Mesenchymal stem cell (in vitro differentiated cells and primary cell): ENCODE data around the gene POFUT2.
A peak's percentile ranks its signal among the peaks of the same experiment; 100 is the strongest.

Experiments
- DNase-seq: peaks from one replicate; pipeline ENCODE4 v3.0.0-alpha.2; 2013
- H2AFZ ChIP-seq: one replicate; pipeline ENCODE4 v1.6.1; 2013; ENCODE audit warnings: low read depth, mild to moderate bottlenecking, control low read depth, inconsistent platforms, low read length, moderate library complexity
- H2AK5ac ChIP-seq: 2 replicates; pipeline ENCODE4 v1.6.1; 2013; ENCODE audit warnings: low read length, moderate library complexity, mild to moderate bottlenecking, inconsistent platforms; ENCODE audit not compliant: severe bottlenecking
- H2BK120ac ChIP-seq: one replicate; pipeline ENCODE4 v1.6.1; 2013; ENCODE audit warnings: low read depth, mild to moderate bottlenecking, inconsistent platforms, low read length, moderate library complexity
- H2BK12ac ChIP-seq, 2 experiments: one replicate each; pipeline ENCODE4 v1.6.1; 2013; ENCODE audit warnings: inconsistent platforms in 2 of 2, low read length in 2 of 2, mild to moderate bottlenecking in 2 of 2, moderate library complexity in 2 of 2, control low read depth in 1 of 2
- H2BK15ac ChIP-seq: one replicate; pipeline ENCODE4 v1.6.1; 2013; ENCODE audit warnings: mild to moderate bottlenecking, low read depth, inconsistent platforms; ENCODE audit not compliant: poor library complexity, severe bottlenecking
- H2BK5ac ChIP-seq: 2 replicates; pipeline ENCODE4 v1.6.1; 2013; ENCODE audit warnings: low read depth, mild to moderate bottlenecking, low read length, control low read depth, inconsistent platforms; ENCODE audit not compliant: poor library complexity, severe bottlenecking
- H3K14ac ChIP-seq, 2 experiments: one replicate each; pipeline ENCODE4 v1.6.1; 2013; ENCODE audit warnings: inconsistent platforms in 2 of 2, low read length in 2 of 2, control low read depth in 1 of 2, mild to moderate bottlenecking in 1 of 2, moderate library complexity in 1 of 2
- H3K18ac ChIP-seq, 2 experiments: one replicate each; pipeline ENCODE4 v1.6.1; 2013; ENCODE audit warnings: inconsistent platforms in 2 of 2, low read length in 2 of 2, control low read depth in 1 of 2, low read depth in 1 of 2, mild to moderate bottlenecking in 1 of 2
- H3K23ac ChIP-seq, 2 experiments: one replicate each; pipeline ENCODE4 v1.6.1; 2013; ENCODE audit warnings: inconsistent platforms in 2 of 2, low read length in 2 of 2, mild to moderate bottlenecking in 2 of 2, moderate library complexity in 2 of 2, control low read depth in 1 of 2
- H3K27ac ChIP-seq: 2 replicates; pipeline ENCODE4 v1.5.1; 2013; ENCODE audit warnings: mild to moderate bottlenecking, moderate library complexity, low read length, control low read depth, inconsistent platforms; ENCODE audit not compliant: poor library complexity, severe bottlenecking
- H3K27me3 ChIP-seq, 2 experiments: 2 replicates each; pipeline versions ENCODE4 v1.6.1 to v1.7.0; 2013; ENCODE audit warnings: low read length in 2 of 2, mild to moderate bottlenecking in 2 of 2, moderate library complexity in 2 of 2, control low read depth in 1 of 2, inconsistent platforms in 1 of 2; ENCODE audit not compliant: control insufficient read depth in 1 of 2, insufficient read depth in 1 of 2
- H3K36me3 ChIP-seq, 2 experiments: 2 replicates each; pipeline versions ENCODE4 v1.6.1 to v1.7.0; 2013; ENCODE audit warnings: low read length in 2 of 2, control low read depth in 1 of 2, inconsistent platforms in 1 of 2, low read depth in 1 of 2, mild to moderate bottlenecking in 1 of 2; ENCODE audit not compliant: insufficient read depth in 2 of 2, control insufficient read depth in 1 of 2
- H3K4ac ChIP-seq, 2 experiments: one replicate each; pipeline ENCODE4 v1.6.1; 2013; ENCODE audit warnings: inconsistent platforms in 2 of 2, low read length in 2 of 2, mild to moderate bottlenecking in 2 of 2, moderate library complexity in 2 of 2, control low read depth in 1 of 2, low read depth in 1 of 2
- H3K4me1 ChIP-seq: 2 replicates; pipeline ENCODE4 v1.6.1; 2013; ENCODE audit warnings: low read depth, low read length, control low read depth; ENCODE audit not compliant: control insufficient read depth, insufficient read depth
- H3K4me2 ChIP-seq: 2 replicates; pipeline ENCODE4 v1.6.1; 2013; ENCODE audit warnings: low read length, mild to moderate bottlenecking, inconsistent platforms; ENCODE audit not compliant: poor library complexity, severe bottlenecking
- H3K4me3 ChIP-seq, 2 experiments: 2 replicates each; pipeline versions ENCODE4 v1.5.1 to v1.7.0; 2013; ENCODE audit warnings: low read length in 2 of 2, mild to moderate bottlenecking in 2 of 2, control low read depth in 1 of 2, low read depth in 1 of 2; ENCODE audit not compliant: insufficient read depth in 1 of 2
- H3K79me1 ChIP-seq: replicated peaks from 2 replicates; pipeline ENCODE4 v1.6.1; 2013; ENCODE audit warnings: mild to moderate bottlenecking, control low read depth, low read length, inconsistent platforms; ENCODE audit not compliant: poor library complexity, severe bottlenecking
- H3K9ac ChIP-seq: 2 replicates; pipeline ENCODE4 v1.7.0; 2013; ENCODE audit warnings: mild to moderate bottlenecking, low read length, moderate library complexity
- H3K9me3 ChIP-seq: 2 replicates; pipeline ENCODE4 v1.7.0; 2013; ENCODE audit warnings: mild to moderate bottlenecking, low read length; ENCODE audit not compliant: control insufficient read depth
- H4K8ac ChIP-seq: one replicate; pipeline ENCODE4 v1.6.1; 2013; ENCODE audit warnings: inconsistent platforms, mild to moderate bottlenecking, low read length, moderate library complexity
- H4K91ac ChIP-seq: one replicate; pipeline ENCODE4 v1.6.1; 2013; ENCODE audit warnings: mild to moderate bottlenecking, low read length, inconsistent platforms
- WGBS: methylation state at CpG from one replicate; pipeline ENCODE4 v1.1.7; 2013; ENCODE audit warnings: mixed read lengths; 5-methylcytosine and 5-hydroxymethylcytosine counted together

The POFUT2 gene

GRCh38 chr21:45281411-45282282 is 6.0 kb downstream of the POFUT2 start:
- Histone ChIP-seq H3K9me3 (no peaks in the 10 kb centered on the region), H4K91ac (no peak overlapping the region), H3K4me2 (no peak overlapping the region), H3K27ac (no peak overlapping the region), H2BK15ac (no peak overlapping the region), H2AFZ (no peak overlapping the region), H3K4ac (peak overlapping the region in 1 of 2 experiments; percentile 1), H4K8ac (no peak overlapping the region), H2AK5ac (no peak overlapping the region), H3K36me3 (peaks cover 89% of the 10 kb centered on the region in 2 experiments), H3K23ac (no peak overlapping the region), H3K4me1 (peaks cover 4% of the 10 kb centered on the region), H2BK5ac (no peak overlapping the region), H3K79me1 (peaks cover 65% of the 10 kb centered on the region), H3K9ac (no peak overlapping the region), H2BK12ac (no peak overlapping the region), H3K14ac (no peak overlapping the region), H3K4me3 (no peak overlapping the region), H2BK120ac (no peak overlapping the region), H3K18ac (no peak overlapping the region), H3K27me3 (no peaks in the 10 kb centered on the region)
- DNase-seq: no peak
- WGBS: 94% methylated on average over 27 of the region's 32 CpGs

GRCh38 chr21:45280969-45281368 is 6.7 kb downstream of the POFUT2 start:
- 96% methylated on average over 9 of the region's 9 CpGs for WGBS

GRCh38 chr21:45280178-45280821 is 7.4 kb downstream of the POFUT2 start:
- Histone ChIP-seq H3K23ac (no peak overlapping the region), H3K4me1 (peaks cover 1% of the 10 kb centered on the region), H2AFZ (no peak overlapping the region), H3K4me3 (no peak overlapping the region), H3K18ac (no peak overlapping the region), H3K9me3 (no peaks in the 10 kb centered on the region), H4K8ac (no peak overlapping the region), H3K27me3 (no peaks in the 10 kb centered on the region), H3K9ac (no peak overlapping the region), H3K4ac (no peak overlapping the region), H4K91ac (no peak overlapping the region), H3K14ac (no peak overlapping the region), H3K79me1 (peaks cover 62% of the 10 kb centered on the region), H3K36me3 (peaks cover 92 to 93% of the 10 kb centered on the region in 2 experiments), H2BK120ac (no peak overlapping the region), H2BK5ac (no peak overlapping the region), H3K4me2 (no peak overlapping the region), H2BK12ac (no peak overlapping the region), H2AK5ac (no peak overlapping the region), H2BK15ac (no peak overlapping the region), H3K27ac (no peak overlapping the region)
- no peak for DNase-seq
- 98% methylated on average over 28 of the region's 28 CpGs for WGBS

More at GRCh38 chr21:45280969-45281368, 6.7 kb downstream of the POFUT2 start:
- Histone ChIP-seq H3K18ac (no peak overlapping the region), H3K4ac (no peak overlapping the region), H3K36me3 (peaks cover 91 to 93% of the 10 kb centered on the region in 2 experiments), H3K4me3 (no peak overlapping the region), H3K27me3 (no peaks in the 10 kb centered on the region), H2BK120ac (no peak overlapping the region), H4K91ac (no peak overlapping the region), H3K9me3 (no peaks in the 10 kb centered on the region), H3K27ac (no peak overlapping the region), H3K4me1 (peaks cover 1% of the 10 kb centered on the region), H2BK5ac (no peak overlapping the region), H3K79me1 (peaks cover 66% of the 10 kb centered on the region), H3K4me2 (no peak overlapping the region), H2AK5ac (no peak overlapping the region), H2AFZ (no peak overlapping the region), H2BK12ac (no peak overlapping the region), H3K23ac (no peak overlapping the region), H3K14ac (no peak overlapping the region), H4K8ac (no peak overlapping the region), H3K9ac (no peak overlapping the region), H2BK15ac (no peak overlapping the region)
- DNase-seq: no peak

GRCh38 chr21:45279446-45280177 is 8.1 kb downstream of the POFUT2 start:
- Histone ChIP-seq H3K18ac (no peak overlapping the region), H3K23ac (no peak overlapping the region), H3K27ac (no peak overlapping the region), H3K4me1 (peaks cover 1% of the 10 kb centered on the region), H3K9ac (no peak overlapping the region), H2AFZ (no peak overlapping the region), H3K9me3 (no peaks in the 10 kb centered on the region), H2BK15ac (no peak overlapping the region), H3K27me3 (no peaks in the 10 kb centered on the region), H3K36me3 (peaks cover 85 to 93% of the 10 kb centered on the region in 2 experiments), H2BK120ac (no peak overlapping the region), H4K8ac (no peak overlapping the region), H3K14ac (no peak overlapping the region), H2BK12ac (no peak overlapping the region), H2AK5ac (no peak overlapping the region), H3K4me2 (no peak overlapping the region), H3K79me1 (peaks cover 58% of the 10 kb centered on the region), H3K4me3 (no peak overlapping the region), H2BK5ac (no peak overlapping the region), H3K4ac (no peak overlapping the region), H4K91ac (no peak overlapping the region)
- WGBS: 95% methylated on average over 25 of the region's 25 CpGs
- DNase-seq: no peak
